Measurements from ENCODE around the gene ANGPTL5. TPM values are rescaled to one million over a fixed set of nuclear protein-coding genes. Genes with fewer than 3 reads are reported as not detected.

Gene ANGPTL5
- total and polyA plus RNA-seq, 4 donors, result 1.3 to 3.3 TPM; not detected in 2

GRCh38 chr11:101872171-101872882, 44.0 kb downstream of the ANGPTL5 start:
- Histone ChIP-seq H3K4me1 (ENCODE audit: control insufficient read depth in 1 of 2, insufficient read depth in 2 of 2, low read length in 2 of 2) (no peaks in the 10 kb centered on the region), H3K27me3 (ENCODE audit: control insufficient read depth in 1 of 2, insufficient read depth in 2 of 2, low read length in 1 of 2) (no peaks in the 10 kb centered on the region), H3K9me3 (ENCODE audit: control insufficient read depth, low read length) (no peaks in the 10 kb centered on the region), H3K4me3 (ENCODE audit: low read length in 2 of 2) (no peak overlapping the region), H3K27ac (ENCODE audit: low read depth in 1 of 2, low read length in 2 of 2) (no peak overlapping the region), H3K36me3 (ENCODE audit: control insufficient read depth in 1 of 2, insufficient read depth in 2 of 2, low read length in 1 of 2) (no peaks in the 10 kb centered on the region)
- no peak for DNase-seq
- ATAC-seq (ENCODE audit: low FRiP score), result no peak
- 88 to 90% methylated on average over 6 of the region's 6 CpGs for WGBS, 2 donors
- intact Hi-C loops (cut with DNase I), result no loop called here

DNA sequence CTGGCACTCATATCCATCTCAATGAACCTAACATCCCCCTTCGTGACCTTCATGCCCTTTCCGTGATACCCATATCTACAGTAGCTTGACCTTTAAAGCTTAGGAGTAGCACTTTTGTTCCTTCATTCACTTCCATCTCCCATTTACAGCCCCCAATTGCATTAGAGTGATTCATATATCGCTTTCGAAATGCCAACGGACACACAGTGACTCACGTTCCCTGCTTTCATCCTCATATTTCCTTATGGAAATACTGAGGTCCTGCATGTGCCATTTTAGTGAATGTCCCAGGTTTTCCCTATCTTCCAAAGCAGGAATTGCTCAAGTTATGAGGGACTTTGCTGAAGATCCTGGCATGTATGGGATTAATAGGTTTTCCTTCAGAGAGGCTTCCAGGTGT, 45.8 kb downstream of the ANGPTL5 start:
- ATAC-seq (ENCODE audit: low FRiP score), result no peak
- 93 to 95% methylated on average over 6 of the region's 6 CpGs for WGBS, 2 donors

DNA sequence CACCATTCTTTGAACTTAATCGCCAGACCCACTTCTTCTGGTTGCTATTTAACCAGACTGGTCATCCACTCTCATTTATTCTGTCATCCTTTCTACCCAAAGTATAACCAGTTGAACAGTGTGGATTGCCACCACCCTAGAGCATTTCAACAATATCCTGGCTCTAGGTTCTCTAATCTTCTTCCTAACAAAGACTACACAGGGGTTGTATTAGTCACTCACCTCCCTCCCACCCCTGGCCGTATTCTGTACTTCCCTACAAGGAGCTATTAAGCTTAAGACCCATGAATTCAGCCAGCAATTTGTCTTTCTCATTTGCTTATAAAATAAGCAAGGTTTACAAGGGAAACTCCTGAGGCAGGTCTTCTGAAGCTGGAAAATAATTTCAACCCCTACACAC, 48.4 kb downstream of the ANGPTL5 start:
- intact Hi-C loops (cut with DNase I), result no loop called here
- H3K27me3 ChIP-seq (ENCODE audit: control insufficient read depth in 1 of 2, insufficient read depth in 2 of 2, low read length in 1 of 2), result no peaks in the 10 kb centered on the region

More for the DNA sequence above, 45.8 kb downstream of the ANGPTL5 start:
- no peaks in the 10 kb centered on the region for H3K27me3 ChIP-seq (ENCODE audit: control insufficient read depth in 1 of 2, insufficient read depth in 2 of 2, low read length in 1 of 2)
- no peaks in the 10 kb centered on the region for H3K36me3 ChIP-seq (ENCODE audit: control insufficient read depth in 1 of 2, insufficient read depth in 2 of 2, low read length in 1 of 2)
- DNase-seq, result no peak
- H3K4me3 ChIP-seq (ENCODE audit: low read length in 2 of 2), result no peak overlapping the region
- intact Hi-C loops (cut with DNase I), result no loop called here
- no peak overlapping the region for H3K27ac ChIP-seq (ENCODE audit: low read depth in 1 of 2, low read length in 2 of 2)
- no peaks in the 10 kb centered on the region for H3K9me3 ChIP-seq (ENCODE audit: control insufficient read depth, low read length)
- no peaks in the 10 kb centered on the region for H3K4me1 ChIP-seq (ENCODE audit: control insufficient read depth in 1 of 2, insufficient read depth in 2 of 2, low read length in 2 of 2)

DNA sequence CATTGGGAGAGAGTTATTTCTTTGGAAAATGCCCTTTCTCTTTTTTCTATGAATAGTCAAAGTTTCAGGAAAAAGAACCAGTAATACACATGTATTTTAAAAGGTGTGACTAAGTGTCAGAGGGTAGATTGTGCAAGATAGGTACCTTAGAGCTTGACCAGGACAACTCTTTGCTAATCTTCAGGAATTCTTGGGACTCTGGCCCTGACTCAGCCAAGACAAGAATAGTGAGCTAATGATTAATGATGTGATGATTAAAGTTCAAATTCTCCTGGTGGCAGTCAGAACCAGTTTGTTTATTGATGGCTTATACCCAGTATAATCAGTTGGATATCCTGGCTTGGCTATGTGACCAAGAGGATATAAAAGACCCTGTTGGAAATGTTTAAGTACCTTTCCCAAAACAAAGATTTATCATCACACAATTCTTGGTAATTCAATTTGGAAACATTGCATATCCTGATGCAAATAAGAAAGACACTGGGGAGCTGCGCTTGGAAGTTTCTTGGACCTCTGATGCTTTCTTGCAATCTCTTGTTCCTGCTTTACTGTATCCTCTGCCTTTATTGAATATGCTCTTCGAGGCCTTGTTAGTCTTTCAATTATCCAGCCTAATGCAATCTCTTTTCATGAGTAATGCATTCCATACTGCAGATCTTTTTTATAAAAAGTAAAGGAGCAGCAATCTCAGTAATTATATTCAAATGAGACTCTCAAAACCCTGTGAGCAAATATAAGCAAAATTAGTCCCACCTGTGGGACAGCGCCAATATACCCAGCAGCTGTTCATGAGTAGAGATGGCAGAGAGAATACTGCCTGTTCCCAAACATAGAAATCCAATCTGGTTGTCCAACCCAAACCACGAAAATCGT, 49.5 kb downstream of the ANGPTL5 start:
- intact Hi-C loops (cut with DNase I), result no loop called here
- Histone ChIP-seq H3K4me3 (ENCODE audit: low read length in 2 of 2) (no peak overlapping the region), H3K9me3 (ENCODE audit: control insufficient read depth, low read length) (no peaks in the 10 kb centered on the region), H3K27me3 (ENCODE audit: control insufficient read depth in 1 of 2, insufficient read depth in 2 of 2, low read length in 1 of 2) (no peaks in the 10 kb centered on the region), H3K27ac (ENCODE audit: low read depth in 1 of 2, low read length in 2 of 2) (no peak overlapping the region), H3K4me1 (ENCODE audit: control insufficient read depth in 1 of 2, insufficient read depth in 2 of 2, low read length in 2 of 2) (no peaks in the 10 kb centered on the region), H3K36me3 (ENCODE audit: control insufficient read depth in 1 of 2, insufficient read depth in 2 of 2, low read length in 1 of 2) (no peaks in the 10 kb centered on the region)
- DNase-seq, result no peak
- 83 to 85% methylated on average over 5 of the region's 5 CpGs for WGBS, 2 donors
- no peak for ATAC-seq (ENCODE audit: low FRiP score)

More for the DNA sequence above, 48.4 kb downstream of the ANGPTL5 start:
- no peak overlapping the region for H3K27ac ChIP-seq (ENCODE audit: low read depth in 1 of 2, low read length in 2 of 2)
- ATAC-seq (ENCODE audit: low FRiP score) (no peak), DNase-seq (no peak)
- H3K36me3 ChIP-seq (ENCODE audit: control insufficient read depth in 1 of 2, insufficient read depth in 2 of 2, low read length in 1 of 2), result no peaks in the 10 kb centered on the region
- WGBS, 2 donors, result 92 to 94% methylated on average over 2 of the region's 2 CpGs
- H3K4me1 ChIP-seq (ENCODE audit: control insufficient read depth in 1 of 2, insufficient read depth in 2 of 2, low read length in 2 of 2), result no peaks in the 10 kb centered on the region
- no peaks in the 10 kb centered on the region for H3K9me3 ChIP-seq (ENCODE audit: control insufficient read depth, low read length)
- H3K4me3 ChIP-seq (ENCODE audit: low read length in 2 of 2), result no peak overlapping the region

GRCh38 chr11:101864098-101864497, 52.2 kb downstream of the ANGPTL5 start:
- intact Hi-C loops (cut with DNase I), result loop anchor here (5.0 kb wide), 1 partner anchor 143 kb away; no protein-coding TSS in a partner anchor
- no peaks in the 10 kb centered on the region for H3K4me1 ChIP-seq (ENCODE audit: control insufficient read depth in 1 of 2, insufficient read depth in 2 of 2, low read length in 2 of 2)
- no peak overlapping the region for H3K4me3 ChIP-seq (ENCODE audit: low read length in 2 of 2)
- H3K27me3 ChIP-seq (ENCODE audit: control insufficient read depth in 1 of 2, insufficient read depth in 2 of 2, low read length in 1 of 2), result no peaks in the 10 kb centered on the region
- ATAC-seq (ENCODE audit: low FRiP score) (no peak), DNase-seq (no peak)
- no peaks in the 10 kb centered on the region for H3K9me3 ChIP-seq (ENCODE audit: control insufficient read depth, low read length)
- H3K27ac ChIP-seq (ENCODE audit: low read depth in 1 of 2, low read length in 2 of 2), result no peak overlapping the region
- no peaks in the 10 kb centered on the region for H3K36me3 ChIP-seq (ENCODE audit: control insufficient read depth in 1 of 2, insufficient read depth in 2 of 2, low read length in 1 of 2)

GRCh38 chr11:101863361-101863760, 53.0 kb downstream of the ANGPTL5 start:
- H3K4me3 ChIP-seq (ENCODE audit: low read length in 2 of 2), result no peak overlapping the region
- no peaks in the 10 kb centered on the region for H3K9me3 ChIP-seq (ENCODE audit: control insufficient read depth, low read length)
- no peaks in the 10 kb centered on the region for H3K27me3 ChIP-seq (ENCODE audit: control insufficient read depth in 1 of 2, insufficient read depth in 2 of 2, low read length in 1 of 2)
- DNase-seq (no peak), ATAC-seq (ENCODE audit: low FRiP score) (no peak)
- intact Hi-C loops (cut with DNase I), result loop anchor here (5.0 kb wide), 1 partner anchor 144 kb away; no protein-coding TSS in a partner anchor
- no peak overlapping the region for H3K27ac ChIP-seq (ENCODE audit: low read depth in 1 of 2, low read length in 2 of 2)
- H3K36me3 ChIP-seq (ENCODE audit: control insufficient read depth in 1 of 2, insufficient read depth in 2 of 2, low read length in 1 of 2), result no peaks in the 10 kb centered on the region
- H3K4me1 ChIP-seq (ENCODE audit: control insufficient read depth in 1 of 2, insufficient read depth in 2 of 2, low read length in 2 of 2), result no peaks in the 10 kb centered on the region

DNA sequence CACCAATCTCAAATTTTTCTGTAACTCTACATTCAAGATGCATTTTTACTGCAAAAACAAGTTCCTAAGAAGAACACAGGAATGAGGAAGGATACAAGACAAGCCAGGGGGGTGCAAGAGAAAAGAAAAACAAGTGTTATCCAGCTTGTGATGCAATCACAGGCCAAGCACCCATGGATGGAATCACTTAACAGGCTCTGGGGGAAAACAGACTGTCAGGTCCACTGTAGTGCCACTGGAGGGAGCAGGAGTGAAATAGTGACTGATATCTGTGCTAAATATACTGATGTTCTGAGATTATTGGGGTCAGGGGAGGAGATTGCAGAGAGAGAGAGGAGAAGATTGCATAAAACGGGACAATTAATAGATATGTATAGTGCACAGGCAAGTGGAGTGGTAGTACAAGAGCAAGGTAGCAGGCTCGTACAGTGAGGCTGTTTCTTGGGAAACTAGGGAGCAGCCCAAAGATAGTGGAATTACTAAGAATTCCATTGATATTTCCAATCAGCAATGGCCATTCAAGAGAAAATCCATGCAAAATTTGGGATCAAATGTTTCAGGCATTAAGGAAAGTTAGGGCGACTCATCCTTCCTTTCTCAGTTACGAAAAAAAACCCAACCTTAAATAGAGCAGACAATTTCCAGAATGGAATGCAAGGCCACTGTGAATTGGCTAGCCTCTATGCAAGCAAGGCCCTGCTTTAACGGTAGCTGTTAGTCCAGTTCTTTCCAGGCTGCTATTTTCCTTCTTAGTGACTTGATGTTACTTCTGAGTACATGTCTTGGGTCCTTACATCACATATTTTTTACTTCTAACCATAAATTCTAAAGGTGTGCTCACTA, 53.7 kb downstream of the ANGPTL5 start:
- 67 to 72% methylated on average over 5 of the region's 5 CpGs for WGBS, 2 donors
- intact Hi-C loops (cut with DNase I), result loop anchor here (5.0 kb wide), 1 partner anchor 145 kb away; no protein-coding TSS in a partner anchor
- H3K36me3 ChIP-seq (ENCODE audit: control insufficient read depth in 1 of 2, insufficient read depth in 2 of 2, low read length in 1 of 2), result no peaks in the 10 kb centered on the region
- H3K27ac ChIP-seq (ENCODE audit: low read depth in 1 of 2, low read length in 2 of 2), result no peak overlapping the region
- ATAC-seq (ENCODE audit: low FRiP score) (no peak), DNase-seq (no peak)
- H3K9me3 ChIP-seq (ENCODE audit: control insufficient read depth, low read length), result no peaks in the 10 kb centered on the region
- H3K4me1 ChIP-seq (ENCODE audit: control insufficient read depth in 1 of 2, insufficient read depth in 2 of 2, low read length in 2 of 2), result no peaks in the 10 kb centered on the region
- H3K4me3 ChIP-seq (ENCODE audit: low read length in 2 of 2), result no peak overlapping the region
- no peaks in the 10 kb centered on the region for H3K27me3 ChIP-seq (ENCODE audit: control insufficient read depth in 1 of 2, insufficient read depth in 2 of 2, low read length in 1 of 2)

- H3K27me3 ChIP-seq (ENCODE audit: control insufficient read depth in 1 of 2, insufficient read depth in 2 of 2, low read length in 1 of 2), result no peaks in the 10 kb centered on the region
- no peak overlapping the region for H3K27ac ChIP-seq (ENCODE audit: low read depth in 1 of 2, low read length in 2 of 2)
- H3K36me3 ChIP-seq (ENCODE audit: control insufficient read depth in 1 of 2, insufficient read depth in 2 of 2, low read length in 1 of 2), result no peaks in the 10 kb centered on the region
- 18 to 19% methylated on average over 9 of the region's 9 CpGs for WGBS, 2 donors
- intact Hi-C loops (cut with DNase I), result loop anchor here (5.0 kb wide), 1 partner anchor 146 kb away; no protein-coding TSS in a partner anchor
- DNase-seq (no peak), ATAC-seq (ENCODE audit: low FRiP score) (peak; percentile 85)
- H3K9me3 ChIP-seq (ENCODE audit: control insufficient read depth, low read length), result no peaks in the 10 kb centered on the region
- no peaks in the 10 kb centered on the region for H3K4me1 ChIP-seq (ENCODE audit: control insufficient read depth in 1 of 2, insufficient read depth in 2 of 2, low read length in 2 of 2)
- H3K4me3 ChIP-seq (ENCODE audit: low read length in 2 of 2), result no peak overlapping the region
These were observed 55.5 kb downstream of the ANGPTL5 start for GRCh38 chr11:101860696-101861427.

All from aorta (tissue), 5 donors.